Nucleus accumbens (tissue), 56 donors: ENCODE data around the gene C3orf80.
"Not testable (repeated sequence)": the region's sequence is repeated elsewhere in the genome, so short reads cannot be mapped to it uniquely, and the experiment has no call there.

Source experiments
- DNase-seq, 56 donors: peaks; one replicate each; lab custom pipeline; 2025; lab: John Stamatoyannopoulos, UW

Gene C3orf80

GRCh38 chr3:160225176-160226025 is at the start of gene C3orf80:
Gene C3orf80, plus strand, starts transcription at chr3:160225422. Its CDS starts 214 bp downstream, at chr3:160225636.
- DNase-seq: peak in 35 of 56 donors; percentile 2 to 75 (median 27)

- DNase-seq: no peak
These were observed 48.3 kb upstream of the C3orf80 start for GRCh38 chr3:160176923-160177322.

GRCh38 chr3:160178661-160179060 is 46.6 kb upstream of the C3orf80 start:
- DNase-seq: not testable (repeated sequence)

- not testable (repeated sequence) for DNase-seq
These were observed 45.8 kb upstream of the C3orf80 start for GRCh38 chr3:160179403-160179802.

- DNase-seq: no peak
These were observed 45.3 kb upstream of the C3orf80 start for GRCh38 chr3:160179906-160180305.

GRCh38 chr3:160180581-160181216 is 44.5 kb upstream of the C3orf80 start:
- DNase-seq: no peak

- no peak for DNase-seq
These were observed 41.7 kb upstream of the C3orf80 start for GRCh38 chr3:160183345-160184076.

GRCh38 chr3:160184655-160185054 is 40.6 kb upstream of the C3orf80 start:
- no peak for DNase-seq

GRCh38 chr3:160185751-160186150 is 39.5 kb upstream of the C3orf80 start:
- no peak for DNase-seq

- DNase-seq: no peak
These were observed 37.9 kb upstream of the C3orf80 start for GRCh38 chr3:160187288-160187687.

GRCh38 chr3:160192310-160193029 is 32.8 kb upstream of the C3orf80 start:
- no peak for DNase-seq

- no peak for DNase-seq
These were observed 31.5 kb upstream of the C3orf80 start for GRCh38 chr3:160193644-160194192.

GRCh38 chr3:160194438-160194837 is 30.8 kb upstream of the C3orf80 start:
- DNase-seq: no peak

GRCh38 chr3:160195106-160195505 is 30.1 kb upstream of the C3orf80 start:
- DNase-seq: no peak

- no peak for DNase-seq
These were observed 28.6 kb upstream of the C3orf80 start for GRCh38 chr3:160196511-160197104.

- no peak for DNase-seq
These were observed 26.1 kb upstream of the C3orf80 start for GRCh38 chr3:160199108-160199507.

- no peak for DNase-seq
These were observed 24.9 kb upstream of the C3orf80 start for GRCh38 chr3:160200353-160200752.

- not testable (repeated sequence) for DNase-seq
These were observed 20.7 kb upstream of the C3orf80 start for GRCh38 chr3:160204396-160205011.

GRCh38 chr3:160205606-160206005 is 19.6 kb upstream of the C3orf80 start:
- no peak for DNase-seq
